Tibial nerve (tissue), 4 donors: ENCODE measurements around the gene SLX4IP.

Experiments used
- CTCF ChIP-seq, 5 experiments: fragments of 200-600 bp in 3 of 5; fragments of 450-650 bp in 2 of 5; sonication (generic) in 3 of 5; IDR thresholded peaks; one replicate each; pipeline ENCODE4 v1.5.1; 2016 to 2019; ENCODE audit warnings: antibody characterized with exemption in 5 of 5, mild to moderate bottlenecking in 3 of 5, moderate library complexity in 2 of 5
- EP300 ChIP-seq, 2 donors: sonication (generic); formaldehyde crosslinking; IDR thresholded peaks; one replicate each; pipeline ENCODE4 v1.6.1; 2017; ENCODE audit warnings: antibody characterized with exemption in 2 of 2, mild to moderate bottlenecking in 1 of 2
- POLR2A ChIP-seq, 2 donors: fragments of 450-650 bp; IDR thresholded peaks; one replicate each; pipeline ENCODE4 v1.6.1; 2017; ENCODE audit warnings: antibody characterized with exemption in 2 of 2, mild to moderate bottlenecking in 2 of 2, moderate library complexity in 2 of 2

GRCh38 chr20:10513061-10513460 lies 78.0 kb downstream of the SLX4IP start:
- TF ChIP-seq CTCF (IDR thresholded peaks at IDR 0.05) (no peak), POLR2A (IDR thresholded peaks at IDR 0.05) (no peak), EP300 (IDR thresholded peaks at IDR 0.05) (no peak)
